ENCODE results near the gene GHRHR.

Gene GHRHR

GRCh38 chr7:30984359-30985107, 20.8 kb downstream of the GHRHR start:
- DNase-seq (ENCODE audit: low spot score): no peak

GRCh38 chr7:30985756-30986155, 22.0 kb downstream of the GHRHR start:
- DNase-seq (ENCODE audit: low spot score): no peak

GRCh38 chr7:30986331-30986730, 22.6 kb downstream of the GHRHR start:
- DNase-seq (ENCODE audit: low spot score): no peak

GRCh38 chr7:30986738-30987137, 23.0 kb downstream of the GHRHR start:
- DNase-seq (ENCODE audit: low spot score): no peak

GRCh38 chr7:30987178-30987577, 23.4 kb downstream of the GHRHR start:
- no peak for DNase-seq (ENCODE audit: low spot score)

GRCh38 chr7:30987936-30988335, 24.2 kb downstream of the GHRHR start:
- DNase-seq (ENCODE audit: low spot score): no peak

- no peak for DNase-seq (ENCODE audit: low spot score)
These were observed 24.7 kb downstream of the GHRHR start for GRCh38 chr7:30988351-30989005.

GRCh38 chr7:30989008-30989823, 25.5 kb downstream of the GHRHR start:
- DNase-seq (ENCODE audit: low spot score): no peak

- no peak for DNase-seq (ENCODE audit: low spot score)
These were observed 26.3 kb downstream of the GHRHR start for GRCh38 chr7:30989824-30990672.

GRCh38 chr7:30990673-30991170, 27.0 kb downstream of the GHRHR start:
- DNase-seq (ENCODE audit: low spot score): no peak

GRCh38 chr7:30992414-30992813, 28.7 kb downstream of the GHRHR start:
- DNase-seq (ENCODE audit: low spot score): no peak

GRCh38 chr7:30994206-30995100, 30.7 kb downstream of the GHRHR start:
- no peak for DNase-seq (ENCODE audit: low spot score)

GRCh38 chr7:30995536-30995935, 31.8 kb downstream of the GHRHR start:
- DNase-seq (ENCODE audit: low spot score): no peak

- no peak for DNase-seq (ENCODE audit: low spot score)
These were observed 32.5 kb downstream of the GHRHR start for GRCh38 chr7:30996256-30996655.

GRCh38 chr7:30996883-30997282, 33.1 kb downstream of the GHRHR start:
- no peak for DNase-seq (ENCODE audit: low spot score)

GRCh38 chr7:30997316-30997715, 33.6 kb downstream of the GHRHR start:
- DNase-seq (ENCODE audit: low spot score): no peak

- no peak for DNase-seq (ENCODE audit: low spot score)
These were observed 34.4 kb downstream of the GHRHR start for GRCh38 chr7:30998180-30998579.

- DNase-seq (ENCODE audit: low spot score): no peak
These were observed 36.5 kb downstream of the GHRHR start for GRCh38 chr7:31000161-31000693.

GRCh38 chr7:31000779-31001178, 37.0 kb downstream of the GHRHR start:
- no peak for DNase-seq (ENCODE audit: low spot score)

- DNase-seq (ENCODE audit: low spot score): no peak
These were observed 38.5 kb downstream of the GHRHR start for GRCh38 chr7:31002256-31002655.

Data from left forelimb (tissue), 1 donor.